ENCODE results near the gene OR2A25.

OR2A25 gene

DNA sequence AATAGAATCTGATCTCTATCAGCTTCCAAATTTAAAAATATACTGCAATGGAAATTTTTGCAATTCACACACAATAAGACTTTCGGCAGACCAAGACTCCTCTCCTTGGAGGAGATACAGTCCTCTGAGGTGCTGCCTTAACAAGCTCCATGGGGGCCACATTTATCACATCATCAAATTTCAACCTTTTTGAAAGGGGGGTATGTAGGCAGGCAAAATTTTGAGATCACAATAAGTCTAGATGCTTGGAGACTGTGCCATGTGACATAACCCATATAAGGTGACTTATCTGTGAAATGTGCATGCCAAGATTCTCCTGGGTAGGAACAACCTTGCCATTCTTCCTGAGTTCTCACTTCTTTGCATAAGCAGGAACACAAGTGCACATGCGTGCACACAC lies 16.4 kb downstream of the OR2A25 start, which contains the start of gene OR2A12:
OR2A12 (plus strand) TSS at position 301 of the 400 bp plus-strand sequence. CDS start 8,830 bp downstream, outside the sequence.
- no peak for DNase-seq

GRCh38 chr7:144086730-144087129 lies 17.1 kb downstream of the OR2A25 start:
- DNase-seq = no peak

GRCh38 chr7:144087230-144087629 lies 17.6 kb downstream of the OR2A25 start:
- DNase-seq = no peak

- no peak for DNase-seq
These were observed 21.1 kb downstream of the OR2A25 start for GRCh38 chr7:144090667-144091066.

- DNase-seq = no peak
These were observed 29.2 kb downstream of the OR2A25 start for GRCh38 chr7:144098776-144099175.

DNA sequence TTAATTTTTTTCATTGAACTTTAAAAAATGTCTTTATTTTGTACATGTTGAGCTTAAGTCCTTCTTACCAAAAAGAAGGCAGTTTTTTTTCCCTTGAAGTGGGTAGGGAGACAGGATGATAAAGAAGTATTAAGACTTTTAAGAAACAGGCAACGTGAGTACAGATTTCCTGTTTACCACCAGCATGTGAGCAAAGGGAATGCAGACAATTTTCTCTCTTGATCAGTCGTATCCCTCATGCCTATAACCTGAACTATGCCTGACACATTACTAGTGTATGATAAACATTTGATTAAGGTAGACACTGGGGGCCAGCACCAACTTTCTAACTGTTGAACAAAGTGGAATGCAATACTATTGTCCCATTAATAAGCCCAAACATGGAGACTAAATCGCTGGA lies 31.0 kb downstream of the OR2A25 start:
- DNase-seq = no peak

DNA sequence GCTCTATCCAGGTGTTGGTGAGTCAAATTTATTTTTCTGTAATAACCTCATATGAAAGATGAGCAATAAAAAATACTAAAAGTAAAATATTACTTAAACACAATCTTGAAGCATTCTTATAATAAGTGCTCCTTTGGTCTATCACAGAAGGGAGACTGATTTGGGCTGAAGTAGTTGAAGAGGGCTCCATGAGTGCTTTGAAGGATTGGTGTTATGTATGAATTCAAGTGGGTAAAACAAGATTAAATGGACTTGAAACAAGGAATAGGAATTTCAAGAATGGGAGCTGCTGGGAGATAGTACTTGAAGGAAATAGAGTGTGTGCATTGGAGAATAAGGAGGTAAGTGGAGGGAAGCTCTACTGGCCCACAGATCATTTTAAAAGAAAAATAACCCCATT lies 32.4 kb downstream of the OR2A25 start:
- no peak for DNase-seq

DNA sequence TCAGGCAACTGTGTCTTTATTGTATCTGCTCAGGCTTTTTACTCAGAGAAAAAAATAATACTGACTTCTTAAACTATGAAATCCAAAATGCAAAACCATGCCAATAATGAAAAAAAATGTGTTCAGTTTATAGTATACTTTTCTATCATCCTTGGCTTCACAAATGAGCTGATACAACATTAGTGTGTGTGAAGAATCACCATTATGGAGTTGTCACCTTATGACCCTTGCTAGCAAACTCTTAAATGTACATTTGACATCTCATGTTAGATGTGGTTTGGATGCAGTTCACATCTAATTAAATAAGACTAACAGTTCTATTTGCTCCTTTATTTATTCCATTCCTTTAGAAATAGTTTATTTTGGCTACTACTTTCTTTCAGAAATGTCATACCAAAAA lies 35.6 kb downstream of the OR2A25 start:
- no peak for DNase-seq

DNA sequence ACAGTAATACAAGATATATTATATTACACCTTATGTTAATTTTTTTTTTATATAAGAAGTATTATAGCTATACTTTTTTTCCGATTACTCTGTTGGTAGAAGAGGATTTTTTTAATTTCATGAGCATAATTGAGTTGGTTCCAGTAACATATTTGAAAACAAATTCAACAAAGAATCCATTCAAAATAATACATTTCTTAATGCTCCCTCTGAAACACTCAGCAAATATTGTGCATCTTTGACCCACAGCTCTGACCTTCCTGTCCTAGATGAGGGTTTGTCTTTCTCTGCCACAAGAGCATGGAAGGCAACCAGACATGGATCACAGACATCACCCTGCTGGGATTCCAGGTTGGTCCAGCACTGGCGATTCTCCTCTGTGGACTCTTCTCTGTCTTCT lies 39.7 kb downstream of the OR2A25 start, which contains the start of gene OR2A2:
OR2A2 (plus strand) TSS at position 301 of the 400 bp plus-strand sequence; CDS start at position 301, 0 bp downstream.
- no peak for DNase-seq

DNA sequence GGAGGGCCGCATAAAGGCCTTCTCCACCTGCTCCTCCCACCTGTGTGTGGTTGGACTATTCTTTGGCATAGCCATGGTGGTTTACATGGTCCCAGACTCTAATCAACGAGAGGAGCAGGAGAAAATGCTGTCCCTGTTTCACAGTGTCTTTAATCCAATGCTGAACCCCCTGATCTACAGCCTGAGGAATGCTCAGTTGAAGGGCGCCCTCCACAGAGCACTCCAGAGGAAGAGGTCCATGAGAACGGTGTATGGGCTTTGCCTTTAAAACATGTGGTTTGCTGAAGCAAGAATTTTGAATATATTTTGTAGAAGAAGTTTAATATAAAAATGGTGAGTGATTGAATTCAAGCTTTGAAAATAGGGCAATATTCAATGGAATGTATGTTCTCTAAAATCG lies 40.7 kb downstream of the OR2A25 start:
- no peak for DNase-seq

DNA sequence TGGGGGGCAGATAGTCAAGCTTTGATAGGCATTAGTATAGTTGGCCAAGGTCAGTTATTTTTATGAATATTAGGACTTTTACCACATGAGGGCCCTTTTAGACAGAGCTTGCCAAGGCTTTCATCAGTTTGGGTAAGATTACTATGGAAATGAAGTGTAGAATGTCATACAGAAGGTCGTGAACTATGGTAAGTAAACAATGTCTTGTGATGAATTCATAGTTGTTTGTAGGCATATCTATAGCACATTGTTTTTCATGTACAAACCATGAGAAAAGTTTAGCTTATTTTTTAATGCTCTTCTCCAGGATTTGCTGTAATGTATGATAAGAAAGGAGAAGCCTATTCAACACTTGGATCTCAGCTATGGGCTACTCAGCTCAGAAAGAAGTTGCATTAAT lies 44.0 kb downstream of the OR2A25 start:
- DNase-seq = no peak

DNA sequence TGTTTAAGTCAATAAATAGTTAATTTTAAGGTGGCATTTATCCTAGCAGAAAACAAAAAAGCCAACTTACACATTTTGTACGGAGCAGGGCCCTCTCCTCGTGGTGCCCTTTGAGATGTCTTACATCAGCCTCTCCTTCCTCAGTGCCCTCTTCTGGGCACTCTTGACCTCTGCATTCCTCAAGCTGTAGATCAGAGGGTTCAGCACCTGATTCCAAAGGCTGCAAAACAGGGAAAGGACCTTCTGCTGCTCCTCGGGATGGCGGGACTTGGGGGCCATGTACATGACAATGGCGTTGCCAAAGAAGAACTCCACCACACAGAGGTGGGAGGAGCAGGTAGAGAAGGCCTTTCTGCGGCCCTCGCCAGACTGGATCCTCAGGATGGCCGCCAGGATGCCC lies 48.7 kb downstream of the OR2A25 start:
- DNase-seq = no peak

DNA sequence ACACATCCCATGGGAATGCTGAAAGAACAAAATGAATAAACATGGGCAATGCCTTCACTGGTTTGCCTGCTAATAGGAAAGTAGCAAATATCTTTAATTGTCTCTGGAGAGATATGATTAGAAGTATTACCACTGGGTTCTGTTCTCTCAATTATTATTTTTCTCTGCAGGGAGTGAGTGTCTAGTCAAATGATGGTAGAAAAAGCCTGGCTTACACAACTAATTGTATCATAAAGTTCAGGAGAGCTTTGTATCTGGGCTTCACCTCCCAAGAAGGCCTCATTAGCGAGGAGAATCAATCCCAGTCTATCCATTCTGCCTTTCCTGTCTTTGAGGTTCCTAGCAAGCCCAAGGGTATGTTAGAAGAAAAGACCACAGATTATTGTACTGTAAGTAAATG lies 53.3 kb downstream of the OR2A25 start, which contains the start of gene OR2A14:
OR2A14 (plus strand) TSS at position 301 of the 400 bp plus-strand sequence. CDS start 5,937 bp downstream, outside the sequence.
- DNase-seq = no peak

Data from activated CD4-positive, alpha-beta T cell treated with anti-CD3 and anti-CD28 coated beads, Interleukin-10, Interleukin-2, amounts not matched to agents 100 ng/mL and 50 ng/mL, durations not matched to agents 16 hours and 8 hours (primary cell).